SIG-M5 (cell line): ENCODE results near the gene RPL13.

Experiments
- DNase-seq: peaks from one replicate; lab custom pipeline; 2025; lab: John Stamatoyannopoulos, UW

Gene RPL13

DNA sequence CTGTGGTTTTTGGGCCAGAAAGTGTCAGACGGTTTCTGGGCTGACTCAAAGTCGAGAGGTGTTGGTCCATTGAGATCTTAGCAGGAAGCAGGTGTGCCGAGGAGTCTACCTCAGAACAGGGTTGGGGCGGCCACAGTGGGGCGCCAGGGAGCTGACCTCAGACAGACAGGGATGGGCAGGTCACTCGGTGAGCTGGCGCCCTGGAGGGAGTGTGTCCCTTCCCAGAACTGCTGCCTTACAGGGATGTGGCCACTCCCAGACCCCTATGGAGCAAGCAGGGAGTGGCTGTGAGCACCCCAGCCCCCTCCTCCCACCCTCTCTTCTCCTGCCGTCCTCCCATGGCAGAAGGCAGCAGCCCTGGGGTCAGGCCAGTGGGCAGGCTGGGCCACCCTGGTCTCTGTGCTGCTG lies 39.0 kb downstream of the RPL13 start:
- DNase-seq, result no peak

DNA sequence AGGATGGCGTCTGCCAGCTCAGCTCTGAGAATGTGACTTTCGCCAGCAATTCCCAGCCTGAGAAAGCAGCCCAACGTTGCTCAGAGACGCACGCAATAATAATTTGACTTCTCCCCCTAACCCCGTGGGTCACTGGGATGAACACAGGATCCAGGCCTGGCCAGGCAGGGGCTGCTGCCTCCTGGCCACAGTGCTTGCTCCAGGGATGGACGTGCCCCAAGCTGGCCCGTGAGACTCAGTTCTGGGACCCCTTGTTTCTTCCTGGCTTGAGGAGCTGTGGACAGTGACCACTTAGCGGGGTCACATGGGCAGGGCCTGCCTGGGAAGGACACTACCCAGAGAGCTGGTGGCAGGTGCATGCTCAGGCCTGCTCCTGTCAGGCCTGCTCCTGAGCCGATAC lies 39.4 kb downstream of the RPL13 start:
- DNase-seq, result no peak

- no peak for DNase-seq
These were observed 39.9 kb downstream of the RPL13 start for GRCh38 chr16:89600427-89600826.

GRCh38 chr16:89600956-89601355 lies 40.5 kb downstream of the RPL13 start:
- DNase-seq, result no peak

- DNase-seq, result no peak
These were observed 41.4 kb downstream of the RPL13 start for GRCh38 chr16:89601906-89602272.

DNA sequence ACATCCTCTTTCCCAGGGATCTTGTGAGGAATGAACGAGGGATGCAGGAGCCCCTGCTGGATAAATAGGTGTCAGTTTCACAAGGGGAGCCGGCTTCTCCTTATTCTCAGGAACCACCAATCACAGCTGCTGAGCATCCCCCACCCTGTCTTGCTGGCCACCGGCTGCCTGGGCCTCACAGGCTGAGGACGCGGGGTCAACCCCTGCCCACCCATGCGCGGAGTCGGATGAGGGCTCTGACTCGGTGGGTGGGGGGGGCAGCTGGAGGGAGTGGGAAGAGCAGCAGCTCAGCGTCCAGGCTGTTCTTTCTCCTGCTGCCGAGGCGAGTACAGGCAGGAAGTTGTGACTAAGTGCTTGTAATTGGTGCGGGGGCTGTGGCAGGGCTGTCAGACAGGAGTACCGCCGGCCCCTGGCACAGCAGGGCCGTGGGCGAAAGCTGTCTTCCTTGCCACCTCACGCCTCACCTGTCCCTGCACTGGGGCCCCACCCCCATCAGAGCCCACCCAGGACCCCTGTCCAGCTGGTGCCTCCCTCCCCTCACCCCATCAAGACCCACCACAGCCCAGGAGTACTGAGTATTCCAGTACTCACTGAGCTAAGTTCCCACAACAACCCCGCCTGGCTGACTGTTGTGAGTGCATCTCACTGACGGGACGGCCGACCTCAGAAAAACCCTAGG lies 41.9 kb downstream of the RPL13 start:
- DNase-seq, result no peak

DNA sequence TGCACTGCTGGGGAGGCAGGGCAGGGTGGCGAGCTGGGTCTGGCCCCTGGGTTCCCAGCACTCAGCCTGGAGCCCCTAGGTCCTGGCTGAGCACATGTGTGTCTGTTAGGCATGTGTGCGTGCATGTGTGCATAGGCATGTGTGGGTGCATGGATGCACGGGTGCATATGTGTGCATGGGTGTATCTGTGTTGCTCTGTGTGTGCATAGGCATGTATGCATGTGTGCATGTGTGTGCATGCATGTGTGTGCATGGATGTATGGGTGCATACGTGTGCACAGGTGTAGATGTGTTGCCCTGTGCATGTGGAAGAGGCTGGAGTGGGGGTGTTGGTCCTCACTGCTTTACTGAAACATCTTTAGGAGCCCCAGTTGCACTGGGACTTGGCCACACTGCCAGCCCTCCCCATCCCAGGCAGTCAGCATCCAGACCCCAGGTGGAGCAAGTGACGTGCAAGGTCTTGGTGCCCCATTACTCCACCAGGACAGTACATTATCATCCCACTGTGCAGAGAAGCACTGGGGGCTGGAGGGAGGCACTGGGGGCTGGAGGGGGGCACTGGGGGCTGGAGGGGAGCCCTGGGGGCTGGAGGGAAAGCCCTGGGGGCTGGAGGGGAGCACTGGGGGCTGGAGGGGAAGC lies 42.6 kb downstream of the RPL13 start:
- no peak for DNase-seq

DNA sequence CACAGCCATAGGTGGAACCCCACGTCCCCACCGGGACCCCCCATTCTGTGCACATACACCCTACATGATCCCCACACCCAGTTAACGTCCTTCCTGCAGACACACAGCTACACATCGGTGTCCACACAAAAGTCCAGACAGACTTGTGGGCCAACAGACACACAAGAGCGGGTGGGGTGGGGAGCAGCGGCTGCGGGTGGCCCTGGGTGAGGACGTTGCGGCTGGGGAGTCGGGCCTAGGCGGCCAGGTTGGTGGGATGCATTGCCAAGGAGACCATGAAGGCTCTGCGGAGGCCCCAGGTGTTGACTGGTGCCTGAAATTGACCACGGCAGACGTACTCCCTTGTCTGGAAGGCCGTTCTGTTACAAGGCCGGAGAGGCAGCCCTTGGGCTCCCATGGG lies 44.3 kb downstream of the RPL13 start:
- no peak for DNase-seq

GRCh38 chr16:89605186-89605970 lies 44.9 kb downstream of the RPL13 start:
- DNase-seq, result no peak

GRCh38 chr16:89606006-89606405 lies 45.5 kb downstream of the RPL13 start:
- no peak for DNase-seq

DNA sequence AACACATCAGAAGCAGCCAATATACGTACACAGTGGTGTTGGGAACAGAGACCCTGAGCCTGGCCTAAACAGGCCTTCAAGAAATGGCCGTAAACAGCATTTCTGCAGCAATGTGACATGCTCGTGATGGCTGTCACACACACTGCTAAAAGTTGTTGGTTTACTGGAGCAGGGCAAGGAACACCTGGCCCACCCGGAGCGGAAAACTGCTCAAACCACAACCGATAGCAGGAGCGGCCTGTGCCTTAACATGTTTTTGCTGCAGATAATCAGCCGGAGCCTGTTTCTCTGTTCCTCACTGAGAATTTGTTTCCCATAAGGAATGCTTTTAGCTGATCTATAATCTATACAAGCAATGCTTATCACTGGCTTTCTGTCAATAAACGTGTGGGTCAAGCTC lies 47.0 kb downstream of the RPL13 start:
- DNase-seq, result no peak

GRCh38 chr16:89607937-89608740 lies 47.7 kb downstream of the RPL13 start:
- no peak for DNase-seq

DNA sequence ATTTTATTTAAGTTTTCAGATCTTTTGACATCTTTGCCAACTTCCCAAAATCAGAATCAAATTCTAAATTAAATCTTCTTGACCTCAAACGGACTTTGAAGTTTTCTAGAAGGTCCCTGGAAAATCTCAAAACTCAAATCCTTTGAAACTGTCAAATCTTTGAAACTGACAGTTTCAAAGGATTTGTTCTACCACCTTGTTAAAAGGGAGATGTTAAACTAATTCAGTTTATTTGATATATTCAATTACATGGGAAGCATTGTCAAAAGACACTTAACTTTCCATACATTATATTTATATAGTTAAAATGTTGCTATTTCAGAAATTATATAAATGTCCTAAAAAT lies 49.6 kb downstream of the RPL13 start:
- no peak for DNase-seq

- DNase-seq, result no peak
These were observed 52.1 kb downstream of the RPL13 start for GRCh38 chr16:89612415-89613166.

DNA sequence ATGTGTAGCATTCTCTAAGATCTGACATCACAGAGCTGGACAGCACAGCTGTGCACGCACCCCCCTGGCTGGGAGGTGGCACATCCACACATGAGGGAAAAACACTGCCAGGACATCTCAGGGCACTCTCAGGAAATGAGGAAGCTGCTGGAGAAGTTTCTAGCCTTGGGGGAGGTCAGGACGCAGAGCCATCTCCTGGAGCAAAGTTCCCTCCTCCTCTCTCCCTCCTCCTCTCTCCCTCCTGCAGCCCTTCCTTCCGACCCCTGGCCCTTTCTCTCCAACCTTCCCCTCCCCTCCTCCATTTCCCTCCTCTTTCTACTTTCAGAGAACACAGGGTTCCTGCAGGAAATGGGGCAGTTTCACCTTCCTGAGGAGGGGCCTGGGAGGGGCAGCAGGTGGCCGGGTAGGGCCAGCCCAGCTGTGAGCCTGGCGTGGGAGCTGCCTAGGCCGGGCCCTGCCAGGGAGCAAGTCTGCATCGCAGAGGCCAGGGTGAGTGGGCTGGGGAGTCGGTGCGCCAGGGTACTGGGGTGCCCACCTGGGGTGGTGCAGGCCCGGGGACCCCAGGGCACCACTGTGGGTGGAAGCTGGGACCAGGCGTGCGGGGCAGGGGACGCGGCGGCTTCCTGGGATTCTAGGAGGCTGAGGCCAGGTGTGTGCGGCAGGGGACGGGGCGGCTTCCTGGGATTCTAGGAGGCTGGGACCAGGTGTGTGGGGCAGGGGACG lies 52.9 kb downstream of the RPL13 start, which contains the start of gene DPEP1:
Gene DPEP1 (plus strand): TSS at position 412 of the 723 bp plus-strand sequence. CDS start 16,769 bp downstream, outside the sequence.
- no peak for DNase-seq

DNA sequence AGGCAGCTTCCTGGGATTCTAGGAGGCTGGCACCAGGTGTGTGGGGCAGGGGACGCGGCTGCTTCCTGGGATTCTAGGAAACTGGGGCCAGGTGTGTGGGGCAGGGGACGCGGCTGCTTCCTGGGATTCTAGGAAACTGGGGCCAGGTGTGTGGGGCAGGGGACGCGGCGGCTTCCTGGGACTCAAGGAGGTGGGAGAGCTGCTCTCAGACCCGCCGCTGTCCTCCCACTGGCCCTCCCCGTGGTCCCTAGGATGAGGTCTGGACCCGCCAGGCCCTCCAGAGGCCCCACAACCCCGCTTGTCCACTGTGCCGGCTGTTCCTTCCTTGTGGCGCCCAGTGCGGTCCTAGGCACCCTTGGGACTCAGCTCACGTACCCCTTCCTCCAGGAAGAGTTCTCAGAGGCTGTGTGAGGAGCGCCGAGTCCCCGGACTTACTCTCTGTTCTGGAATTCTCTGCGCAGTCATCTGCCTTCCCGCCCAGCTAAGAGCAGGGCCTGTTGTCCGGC lies 53.5 kb downstream of the RPL13 start:
- no peak for DNase-seq
